ENCODE measurements around the gene EMCN.
A peak's percentile ranks its signal among the peaks of the same experiment; 100 is the strongest.
"Not testable (repeated sequence)": the region's sequence is repeated elsewhere in the genome, so short reads cannot be mapped to it uniquely, and the experiment has no call there.

Gene EMCN

GRCh38 chr4:100492129-100492528, 25.7 kb downstream of the EMCN start:
- DNase-seq (ENCODE audit: low spot score), result no peak

- DNase-seq (ENCODE audit: low spot score), result no peak
Measured at GRCh38 chr4:100489305-100489704, 28.5 kb downstream of the EMCN start.

DNA sequence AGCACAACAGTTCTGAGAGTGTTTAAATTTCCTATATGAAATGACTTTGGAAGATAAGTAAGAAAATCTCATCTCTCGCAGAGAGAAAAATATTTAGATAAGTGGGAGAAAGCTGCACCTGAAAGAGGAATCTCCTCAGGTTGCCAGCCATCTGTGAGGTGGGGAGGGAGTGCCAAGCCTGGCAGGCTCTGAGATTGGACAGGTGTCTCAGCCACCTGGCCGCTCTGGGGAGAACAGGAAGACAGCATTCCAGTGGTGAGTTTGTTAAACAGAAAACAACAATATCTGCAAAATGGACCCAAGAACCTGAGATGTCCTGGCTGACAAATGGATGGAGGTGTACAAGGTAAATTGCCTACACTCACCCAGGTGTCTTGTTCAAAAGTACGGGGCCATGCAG, 31.3 kb downstream of the EMCN start:
- DNase-seq (ENCODE audit: low spot score), result no peak

GRCh38 chr4:100483796-100484195, 34.0 kb downstream of the EMCN start:
- no peak for DNase-seq (ENCODE audit: low spot score)

- no peak for DNase-seq (ENCODE audit: low spot score)
Measured at GRCh38 chr4:100479971-100480370, 37.9 kb downstream of the EMCN start.

DNA sequence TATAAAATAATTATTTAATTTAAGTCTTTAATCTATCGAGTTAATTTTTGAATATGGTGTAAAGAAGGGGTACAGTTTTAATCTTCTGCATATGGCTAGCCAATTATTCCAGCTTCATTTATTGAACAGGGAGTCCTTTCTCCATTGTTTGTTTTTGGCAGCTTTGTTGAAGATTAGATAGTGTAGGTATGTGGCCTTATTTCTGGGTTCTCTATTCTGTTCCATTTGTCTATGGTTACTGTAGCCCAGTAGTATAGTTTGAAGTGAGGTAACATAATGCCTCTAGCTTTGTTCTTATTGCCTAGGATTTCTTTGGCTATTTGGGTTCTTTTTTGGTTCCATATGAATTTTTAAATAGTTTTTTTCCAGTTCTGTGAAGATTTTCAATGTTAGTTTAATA, 48.3 kb downstream of the EMCN start:
- no peak for DNase-seq (ENCODE audit: low spot score)

DNA sequence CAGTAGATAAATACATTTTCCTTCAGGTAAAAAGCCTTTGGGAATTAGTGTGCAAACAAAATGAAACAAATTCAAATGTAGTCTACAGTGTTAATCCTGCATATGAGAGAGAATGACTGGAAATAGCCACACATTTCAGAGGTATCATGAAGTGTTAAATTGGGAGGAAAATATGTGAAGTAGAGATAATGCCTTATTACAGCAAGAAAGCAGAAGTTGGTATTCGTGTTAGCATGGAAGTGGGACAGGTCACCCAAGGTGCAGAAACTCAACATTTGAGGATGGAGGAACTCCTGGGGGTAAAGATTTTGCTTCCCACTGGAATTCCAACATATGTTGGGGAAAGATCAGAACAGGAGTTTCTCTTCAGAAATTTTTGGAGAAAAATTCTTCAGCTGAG, 51.3 kb downstream of the EMCN start:
- no peak for DNase-seq (ENCODE audit: low spot score)

DNA sequence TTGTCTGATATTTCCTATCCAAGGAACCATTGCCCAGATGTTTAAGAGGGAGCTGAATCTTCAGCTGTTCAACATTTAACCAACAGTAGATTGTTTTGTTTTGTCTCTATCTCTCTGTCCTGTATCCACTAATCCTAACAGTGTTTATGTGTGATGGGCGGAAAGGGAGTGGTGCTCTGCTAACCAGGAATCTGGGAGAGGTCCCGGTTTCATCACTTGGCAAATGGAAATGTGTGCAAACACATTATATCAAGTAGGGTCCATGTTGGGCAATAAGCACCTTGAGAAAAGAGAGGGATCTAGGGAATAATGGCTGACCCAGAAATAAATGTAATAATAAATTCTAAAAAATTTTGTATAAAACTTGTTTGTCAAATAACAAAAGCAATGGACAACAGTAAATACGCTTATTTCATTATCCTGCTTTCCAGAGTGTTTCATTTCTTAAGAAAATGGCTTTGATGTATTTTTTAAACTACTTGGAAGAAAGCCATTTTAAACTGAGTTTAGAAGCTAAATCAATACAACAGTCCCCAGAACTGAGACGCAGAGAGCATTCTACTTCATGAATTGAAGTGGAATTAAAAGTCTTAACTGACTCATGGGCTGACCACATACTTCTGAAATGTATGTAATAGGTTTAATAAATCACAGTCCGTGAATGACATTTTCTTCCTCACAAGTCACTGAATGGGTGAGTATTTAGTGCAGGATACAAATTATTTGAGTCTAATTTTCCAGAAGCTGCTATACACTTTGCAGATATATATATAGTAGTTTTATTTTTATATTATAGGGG, 55.8 kb downstream of the EMCN start:
- DNase-seq (ENCODE audit: low spot score), result no peak

DNA sequence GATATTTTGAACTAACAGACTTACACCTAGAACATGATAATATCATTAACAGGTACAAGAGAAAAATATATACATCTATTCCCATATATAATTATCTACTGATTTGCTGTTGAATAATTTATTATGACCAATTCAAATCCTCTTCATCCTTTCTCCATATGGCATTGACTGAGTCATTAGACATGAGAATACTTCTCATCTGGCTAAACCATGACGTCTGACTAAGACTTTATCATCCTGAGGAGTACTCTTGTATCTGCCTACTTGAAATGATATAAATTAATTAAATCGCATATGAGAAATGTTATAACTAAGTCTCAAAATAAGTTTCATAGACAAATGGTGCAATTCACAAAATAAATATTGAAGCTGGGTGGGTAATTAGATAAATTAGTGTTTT, 67.4 kb downstream of the EMCN start:
- DNase-seq (ENCODE audit: low spot score), result no peak

DNA sequence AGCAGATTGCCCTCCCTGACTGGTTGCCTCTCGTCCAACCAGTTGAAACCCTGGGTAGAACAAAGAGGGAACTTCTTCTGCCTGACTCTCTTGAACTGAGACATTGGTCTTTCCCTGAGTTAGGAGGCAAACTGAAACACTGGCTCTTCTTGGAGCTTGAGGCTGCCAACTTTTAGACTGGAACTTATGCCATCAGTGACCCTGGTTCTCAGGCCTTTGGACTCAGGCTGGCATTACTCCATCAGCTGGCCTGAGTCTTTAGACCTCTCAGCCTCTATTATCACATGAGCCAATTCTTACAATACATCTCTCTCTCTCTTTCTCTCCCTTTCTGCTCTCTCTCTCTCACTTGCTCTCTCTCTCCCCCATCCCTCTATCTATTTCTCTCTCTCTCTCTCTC, 86.4 kb downstream of the EMCN start:
- DNase-seq (ENCODE audit: low spot score), result no peak

DNA sequence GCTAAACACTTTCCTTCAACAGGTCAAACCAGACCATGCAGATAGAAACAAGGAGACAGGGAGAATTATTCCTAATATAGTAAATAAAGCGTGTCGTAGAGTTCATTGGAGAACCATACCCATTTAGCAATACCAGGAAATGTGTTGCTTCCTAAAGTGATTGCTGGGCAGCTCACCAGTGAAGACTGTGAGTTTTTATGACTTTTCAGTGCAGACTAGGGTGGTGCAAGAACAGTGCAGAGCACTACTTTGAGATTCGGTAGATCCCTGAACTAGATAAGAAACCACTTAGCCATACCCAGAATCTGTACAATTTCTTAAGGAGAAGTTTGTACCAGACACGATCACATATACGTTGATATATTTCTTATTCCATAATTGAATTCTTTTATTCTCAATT, 87.4 kb downstream of the EMCN start:
- DNase-seq (ENCODE audit: low spot score), result no peak

- DNase-seq (ENCODE audit: low spot score), result no peak
Measured at GRCh38 chr4:100429616-100430015, 88.2 kb downstream of the EMCN start.

- DNase-seq (ENCODE audit: low spot score), result peak; percentile 85
Measured at GRCh38 chr4:100428051-100428450, 89.8 kb downstream of the EMCN start.

DNA sequence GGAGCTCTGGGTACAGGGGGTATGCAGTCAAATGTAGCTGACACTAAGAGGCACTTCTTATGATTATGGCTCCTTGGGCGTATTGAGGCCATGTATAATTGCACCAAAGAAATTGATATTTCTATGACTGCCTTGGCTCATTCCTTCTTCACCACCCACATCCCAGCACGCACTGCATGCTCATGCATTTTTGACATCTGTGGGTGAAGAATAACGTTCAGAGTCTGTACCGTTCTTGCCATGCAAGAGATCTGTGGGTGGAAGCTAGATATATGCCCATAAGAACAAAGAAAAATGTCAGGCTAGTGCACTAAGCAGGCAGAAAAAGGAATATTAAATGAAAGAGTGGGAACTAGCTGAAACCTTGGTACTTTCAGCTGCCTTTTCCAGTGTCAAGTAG, 93.4 kb downstream of the EMCN start:
- DNase-seq (ENCODE audit: low spot score), result no peak

DNA sequence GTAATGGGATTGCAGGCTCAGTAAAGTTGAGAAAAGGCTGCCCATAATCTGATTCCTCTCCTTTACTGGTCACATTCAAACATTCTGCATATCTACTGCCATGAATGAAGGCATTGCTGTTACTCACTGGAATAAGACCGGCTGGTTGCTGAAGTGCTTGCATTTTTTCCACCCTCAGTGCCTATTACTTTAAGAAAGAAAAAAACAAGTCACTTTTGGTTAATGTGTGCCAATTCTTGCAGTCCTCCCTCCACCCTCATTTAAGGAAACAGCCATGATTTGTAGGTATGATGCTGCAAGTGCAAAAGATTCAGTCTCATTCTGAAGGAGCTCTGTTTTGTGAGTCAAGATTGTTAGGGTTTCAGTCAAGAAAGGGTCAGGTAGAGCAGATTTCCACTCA, 94.9 kb downstream of the EMCN start:
- DNase-seq (ENCODE audit: low spot score), result no peak

GRCh38 chr4:100421361-100421978, 96.4 kb downstream of the EMCN start:
- peak; percentile 35 for DNase-seq (ENCODE audit: low spot score)

DNA sequence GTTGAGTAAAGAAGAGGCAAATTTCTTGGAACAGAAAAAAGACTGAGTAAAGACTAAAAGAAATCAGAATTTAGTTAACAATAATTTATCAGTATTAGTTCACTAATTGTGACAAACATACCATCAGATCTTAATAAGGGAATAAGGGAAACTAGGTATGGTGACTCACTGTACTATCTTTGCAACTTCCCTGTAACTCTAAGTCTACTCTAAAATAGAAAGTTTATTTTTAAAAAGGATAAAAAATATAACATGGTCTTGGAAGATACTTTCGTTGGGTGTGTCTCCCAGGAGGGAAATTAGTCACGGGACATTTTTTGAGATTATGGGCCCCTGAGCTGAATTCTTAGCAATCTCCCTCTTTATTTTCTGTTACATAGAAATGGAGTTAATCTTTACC, 97.3 kb downstream of the EMCN start:
- peak; percentile 6 for DNase-seq (ENCODE audit: low spot score)

DNA sequence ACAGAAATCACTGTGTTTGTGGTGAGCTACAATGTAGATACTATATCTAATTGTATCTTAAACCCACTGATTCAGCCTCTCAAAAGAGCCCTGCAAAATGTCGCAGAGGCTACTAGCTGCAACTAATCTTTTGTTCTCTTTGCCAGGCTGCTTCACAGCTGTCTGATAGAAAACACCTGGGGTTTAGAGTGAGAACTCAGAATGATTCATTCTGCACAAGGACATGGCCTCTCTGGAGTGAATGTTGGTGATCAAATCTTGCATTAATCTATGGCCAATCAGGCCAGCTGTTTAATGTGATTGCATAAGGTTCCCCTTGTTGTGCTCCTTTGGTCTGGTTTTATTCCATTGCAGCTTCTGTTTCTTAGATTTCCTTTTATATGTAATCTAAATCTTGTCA, 100.3 kb downstream of the EMCN start:
- no peak for DNase-seq (ENCODE audit: low spot score)

GRCh38 chr4:100414016-100414790, 103.6 kb downstream of the EMCN start:
- no peak for DNase-seq (ENCODE audit: low spot score)

DNA sequence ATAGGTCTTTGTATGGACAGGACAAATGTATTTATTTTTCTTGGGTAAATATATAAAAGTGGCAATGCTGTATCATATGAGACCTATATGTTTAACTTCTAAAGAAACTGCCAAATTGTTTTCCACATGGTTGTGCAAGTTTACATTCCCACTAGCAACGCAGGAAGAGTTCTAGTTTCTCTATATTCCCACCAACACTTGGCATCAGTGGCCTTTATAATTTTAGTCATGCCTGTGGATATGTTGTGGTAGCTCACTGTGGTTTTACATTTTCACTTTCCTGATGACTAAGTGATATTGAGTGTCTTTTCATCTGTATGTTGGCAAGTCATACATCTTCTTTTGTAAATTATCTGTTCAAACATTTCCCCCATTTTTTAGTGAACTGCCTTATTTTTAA, 126.0 kb downstream of the EMCN start:
- DNase-seq (ENCODE audit: low spot score), result no peak

DNA sequence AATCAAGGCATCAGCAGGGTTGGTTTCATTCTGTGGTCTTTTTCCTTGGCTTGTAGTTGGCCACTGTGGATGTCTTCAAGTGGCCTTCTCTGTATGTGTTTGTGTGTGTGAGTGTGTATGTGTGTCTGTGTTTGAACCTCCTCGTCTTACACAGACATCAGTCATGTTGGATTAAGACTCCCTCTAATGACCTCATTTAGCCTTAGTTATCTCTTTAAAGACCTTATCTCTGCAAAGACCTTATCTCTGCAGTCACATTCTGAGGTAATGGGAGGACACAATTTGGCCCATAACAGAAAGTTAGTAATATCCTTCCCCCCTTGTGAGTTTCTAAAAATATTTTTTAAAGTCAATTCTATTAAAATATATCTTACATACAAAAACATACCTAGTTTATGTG, 126.7 kb downstream of the EMCN start:
- DNase-seq (ENCODE audit: low spot score), result no peak

- DNase-seq (ENCODE audit: low spot score), result no peak
Measured at GRCh38 chr4:100386270-100386669, 131.6 kb downstream of the EMCN start.

- not testable (repeated sequence) for DNase-seq (ENCODE audit: low spot score)
Measured at GRCh38 chr4:100380401-100380800, 137.4 kb downstream of the EMCN start.
